ENCODE measurements around the gene SCML1. TPM values are rescaled to one million over a fixed set of nuclear protein-coding genes. Genes with fewer than 3 reads are reported as not detected.

The SCML1 gene
- total RNA-seq, 1 experiment from 2014 or later = 30.0 TPM

DNA sequence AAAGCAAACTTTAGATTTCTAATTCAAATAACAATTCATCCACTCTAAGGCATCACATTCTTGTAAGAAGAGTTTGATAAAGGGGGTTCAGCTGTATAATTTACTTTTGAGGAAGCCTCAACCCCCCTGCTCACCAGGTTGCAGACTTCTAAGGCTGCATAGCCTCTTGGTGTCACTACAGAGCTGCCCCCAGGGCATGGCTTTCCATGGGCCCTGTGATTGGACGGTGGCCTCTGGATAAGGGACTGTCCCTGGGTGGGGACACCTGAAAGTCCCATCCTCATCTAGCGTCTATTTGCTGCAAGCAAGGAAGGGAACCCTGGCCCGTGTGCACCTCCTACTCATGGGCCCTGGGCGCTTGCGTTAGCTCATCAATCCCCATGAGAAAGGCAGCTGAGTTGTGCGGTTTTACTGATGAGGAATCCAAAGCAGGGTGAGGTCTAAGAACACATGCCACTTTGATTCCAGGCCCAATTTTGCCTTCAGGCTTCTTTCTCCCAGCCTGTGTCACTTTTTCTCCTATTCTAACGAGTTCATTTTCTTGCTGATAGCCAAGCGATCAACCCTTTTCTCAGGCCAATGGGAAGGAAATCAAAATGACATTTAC, 51.8 kb downstream of the SCML1 start:
- DNase-seq (ENCODE audit: low read depth) = peak; percentile 38

DNA sequence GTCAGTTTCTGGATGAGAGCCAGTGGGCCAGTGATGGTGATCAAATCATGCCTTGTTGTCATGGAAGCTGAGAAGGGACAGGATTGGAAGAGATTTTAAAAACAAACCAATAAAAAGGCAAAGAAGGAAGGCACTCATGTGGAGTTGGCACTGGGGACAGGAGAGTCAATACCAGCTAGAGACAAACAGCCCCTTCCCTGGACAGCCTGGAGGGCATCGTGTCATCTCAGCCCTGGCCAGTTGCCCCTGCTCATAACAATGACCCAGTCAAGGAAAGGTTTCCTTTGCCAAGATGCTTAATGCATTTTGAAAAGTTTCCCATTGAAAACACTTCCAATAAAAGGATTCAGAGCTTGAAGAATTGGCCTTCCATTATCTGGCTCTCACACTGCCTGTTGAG, 55.5 kb downstream of the SCML1 start:
- no peak for DNase-seq (ENCODE audit: low read depth)

DNA sequence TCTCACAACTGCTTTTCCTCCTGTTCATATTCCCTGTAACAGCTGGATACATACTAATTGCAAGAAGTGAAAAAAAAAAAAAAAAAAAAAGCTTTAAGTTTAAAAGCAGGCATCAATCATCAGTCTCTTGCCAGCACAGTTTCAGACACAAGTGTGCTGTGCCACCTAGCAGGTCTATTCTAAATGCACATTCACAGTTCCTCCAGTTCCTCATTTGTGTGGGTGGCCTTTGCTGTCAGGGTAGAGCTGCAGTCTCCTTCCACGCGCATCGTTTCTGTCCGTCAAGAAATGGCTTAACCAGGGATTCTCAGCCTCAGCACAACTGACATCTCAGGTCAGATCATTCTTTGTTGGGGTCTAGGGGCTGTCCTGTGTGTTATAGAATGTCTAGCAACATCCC, 61.6 kb downstream of the SCML1 start:
- no peak for DNase-seq (ENCODE audit: low read depth)

DNA sequence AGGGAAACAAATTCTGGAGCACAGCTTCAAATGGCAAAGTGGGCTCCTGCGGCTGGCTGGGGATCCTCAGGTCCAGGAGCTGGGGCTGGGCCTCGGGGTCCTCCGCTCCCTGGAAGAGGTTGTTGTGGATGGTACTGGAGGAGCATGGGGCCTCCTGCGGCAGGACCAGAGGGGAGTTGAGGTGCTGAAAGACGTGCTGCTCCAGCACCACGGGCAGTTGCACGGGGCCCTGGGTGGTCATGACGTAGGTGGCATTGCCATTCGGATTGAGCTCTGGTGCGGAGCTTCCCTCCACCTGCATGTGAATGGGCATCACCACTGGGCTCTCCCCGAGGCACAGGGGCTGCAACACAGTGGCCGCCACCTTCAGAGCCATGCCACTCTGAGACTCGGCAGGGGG, 64.1 kb downstream of the SCML1 start:
- DNase-seq (ENCODE audit: low read depth) = no peak

DNA sequence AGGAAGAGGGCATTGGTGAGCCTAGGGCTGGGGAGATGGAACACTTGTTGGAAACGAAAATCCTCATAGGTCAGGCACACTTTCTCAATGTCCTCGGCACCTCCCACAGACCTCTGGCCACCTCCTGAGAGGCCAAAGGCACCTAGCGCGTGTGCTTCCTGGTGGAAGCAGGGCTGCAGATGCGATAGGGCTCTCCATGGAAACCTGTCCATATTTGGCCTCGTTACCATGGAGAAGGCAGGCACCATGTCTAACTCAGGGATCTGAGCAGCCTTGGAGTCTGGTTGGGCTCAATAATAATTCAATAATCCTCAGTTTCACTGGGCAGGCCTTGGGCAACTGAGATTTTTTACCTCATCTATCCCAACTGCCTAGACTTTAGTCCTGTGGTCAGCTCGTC, 65.5 kb downstream of the SCML1 start:
- no peak for DNase-seq (ENCODE audit: low read depth)

DNA sequence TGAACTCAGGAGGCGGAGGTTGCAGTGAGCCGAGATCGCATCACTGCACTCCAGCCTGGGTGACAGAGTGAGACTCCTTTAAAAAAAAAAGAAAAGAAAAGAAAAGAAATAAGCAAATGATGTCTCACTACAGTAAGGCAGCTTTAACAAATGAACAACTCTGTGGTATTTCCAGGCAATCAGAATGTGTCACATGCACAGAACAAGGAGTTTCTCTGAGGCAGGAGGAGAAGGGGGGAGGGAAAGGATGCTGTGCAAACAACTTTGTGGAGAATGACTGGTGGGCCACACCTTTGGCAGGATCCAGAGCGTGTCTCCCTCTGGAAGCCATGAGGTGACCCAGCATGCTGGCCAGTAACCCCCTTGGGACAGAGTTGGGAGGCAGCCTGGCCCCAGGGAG, 66.2 kb downstream of the SCML1 start:
- no peak for DNase-seq (ENCODE audit: low read depth)

Other genes starting within 250 kb of the SCML1 start
- not detected in 2 replicates for gene RAI2, start 123.8 kb downstream of the SCML1 start, total RNA-seq (2014; rRNA removed; shearing (Covaris generic))

Data from RPMI7951 (cell line).